Fibroblast of lung (primary cell): ENCODE data around the gene TUBA4A.

Experiments
- CTCF ChIP-seq, 2 donors: IDR thresholded peaks in 1 of 2; conservative IDR thresholded peaks in 1 of 2; 1 replicate in 1 of 2; 2 replicates in 1 of 2; pipeline ENCODE4 v1.5.1; 2011 to 2012; ENCODE audit warnings: low read length in 2 of 2, control low read depth in 1 of 2, inconsistent platforms in 1 of 2, low read depth in 1 of 2, mild to moderate bottlenecking in 1 of 2
- EZH2 ChIP-seq: IDR thresholded peaks from 2 replicates; pipeline ENCODE4 v1.5.1; 2012; ENCODE audit warnings: low read length, control low read depth, mild to moderate bottlenecking; ENCODE audit errors: missing control alignments

GRCh38 chr2:219274361-219274921 lies 20.7 kb upstream of the TUBA4A start:
- TF ChIP-seq CTCF (conservative IDR thresholded peaks at IDR 0.05 in 1 of 2, IDR thresholded peaks at IDR 0.05 in 1 of 2; ENCODE audit: low read depth in 1 of 2, low read length in 2 of 2) = no peak
- TF ChIP-seq EZH2 = no peak
